Hematopoietic multipotent progenitor cell treated with erythropoietin and hydrocortisone succinate and interleukin-3 and kit ligand, for 4 days (in vitro differentiated cells): Measurements from ENCODE around the gene DCLK3.
A peak's percentile ranks its signal among the peaks of the same experiment; 100 is the strongest.

Experiments
- DNase-seq: peaks from one replicate; pipeline ENCODE4 v3.0.0-alpha.2; 2015

Gene DCLK3

DNA sequence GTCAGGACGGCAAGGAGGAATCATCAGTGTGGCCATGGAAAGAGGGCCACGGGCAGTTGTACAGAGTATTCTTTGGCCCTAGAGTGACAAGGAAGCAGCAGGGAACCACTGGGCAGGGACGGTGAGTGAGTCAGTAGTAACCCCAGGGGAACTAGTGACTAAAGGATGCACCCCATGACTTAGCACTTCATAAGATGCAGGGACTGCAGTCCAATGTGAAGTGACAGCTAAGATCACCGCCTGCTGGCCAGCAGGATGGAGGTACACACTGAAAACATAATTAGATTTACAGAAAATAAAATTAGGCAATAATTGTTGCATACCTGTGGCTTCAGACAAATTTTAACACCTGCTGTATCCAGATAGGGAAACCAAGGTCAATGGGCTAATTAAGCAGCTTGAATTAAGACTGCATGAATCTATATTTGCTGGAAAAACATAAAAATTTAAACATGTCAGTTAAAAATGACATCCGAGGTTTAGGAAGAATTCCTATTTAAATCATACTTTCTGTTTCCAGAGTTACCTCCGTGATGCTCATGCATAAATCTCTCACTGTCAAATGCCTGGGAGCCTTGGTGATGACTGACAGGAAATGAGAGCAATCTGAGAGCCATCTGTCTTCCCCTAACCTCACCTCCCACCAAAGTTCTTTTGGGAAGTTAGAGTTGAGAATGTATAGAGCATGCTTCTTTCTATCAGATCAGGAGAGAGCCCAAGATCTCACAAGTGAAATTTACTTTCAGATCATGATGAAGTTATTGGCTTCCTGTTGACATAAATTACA, 56.5 kb downstream of the DCLK3 start:
- peak; percentile 69 for DNase-seq

GRCh38 chr3:36705015-36705414, 59.3 kb downstream of the DCLK3 start:
- no peak for DNase-seq

- DNase-seq: no peak
Measured at GRCh38 chr3:36704280-36704679, 60.1 kb downstream of the DCLK3 start.

- no peak for DNase-seq
Measured at GRCh38 chr3:36701249-36701572, 63.1 kb downstream of the DCLK3 start.

DNA sequence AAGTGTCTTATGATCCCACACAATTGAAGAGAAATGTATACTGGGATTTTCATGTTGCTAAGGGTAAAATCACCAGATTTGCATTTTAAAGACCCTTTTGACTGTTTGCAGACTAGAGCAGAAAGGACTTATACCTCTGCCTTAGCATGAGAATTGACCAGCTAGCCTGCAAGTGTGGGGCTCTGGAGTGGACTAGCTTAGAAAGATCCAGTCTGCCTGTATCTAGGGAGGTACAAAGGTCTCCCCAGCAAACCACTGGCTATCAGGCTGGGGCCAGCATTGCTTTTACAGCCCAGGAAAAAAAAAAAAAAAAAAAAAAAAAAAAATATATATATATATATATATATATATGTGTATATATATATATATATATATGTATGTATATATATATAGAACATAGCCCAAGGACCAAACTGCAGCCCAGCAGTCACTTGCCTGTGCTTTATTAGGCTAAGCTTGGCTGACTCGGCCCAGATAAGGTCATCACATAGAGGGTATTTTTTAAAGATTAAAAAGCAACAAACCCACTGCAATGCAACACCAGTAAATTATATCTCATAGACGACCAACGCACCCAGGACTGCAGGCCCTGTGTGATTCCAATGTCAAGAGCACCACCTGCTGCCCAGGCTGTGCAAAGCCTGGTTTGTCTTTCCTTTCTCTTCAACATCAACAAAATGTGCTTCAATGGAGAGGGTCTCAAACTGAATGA, 63.7 kb downstream of the DCLK3 start:
- DNase-seq: peak; percentile 86

GRCh38 chr3:36698314-36698713, 66.0 kb downstream of the DCLK3 start:
- DNase-seq: no peak

GRCh38 chr3:36697229-36698001, 66.9 kb downstream of the DCLK3 start:
- no peak for DNase-seq

DNA sequence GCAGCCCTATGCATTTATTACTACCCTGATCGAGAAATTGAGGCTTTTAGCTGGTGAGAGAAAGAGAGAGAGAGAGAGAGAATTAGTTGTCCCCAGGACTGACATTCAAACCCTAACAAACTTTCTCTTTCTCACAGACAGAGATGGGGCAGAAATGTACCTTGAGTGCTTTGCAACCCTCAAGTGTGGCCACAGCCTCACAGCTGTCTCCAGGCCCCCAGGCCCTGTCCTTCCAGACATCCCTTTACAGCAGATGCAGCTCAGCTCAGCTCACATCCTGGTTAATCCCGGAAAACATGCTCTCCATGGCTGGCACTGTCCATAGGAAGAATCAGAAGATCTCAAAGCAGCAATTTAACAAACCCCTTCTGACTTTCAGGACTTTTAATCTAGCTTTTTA, 67.6 kb downstream of the DCLK3 start:
- no peak for DNase-seq

DNA sequence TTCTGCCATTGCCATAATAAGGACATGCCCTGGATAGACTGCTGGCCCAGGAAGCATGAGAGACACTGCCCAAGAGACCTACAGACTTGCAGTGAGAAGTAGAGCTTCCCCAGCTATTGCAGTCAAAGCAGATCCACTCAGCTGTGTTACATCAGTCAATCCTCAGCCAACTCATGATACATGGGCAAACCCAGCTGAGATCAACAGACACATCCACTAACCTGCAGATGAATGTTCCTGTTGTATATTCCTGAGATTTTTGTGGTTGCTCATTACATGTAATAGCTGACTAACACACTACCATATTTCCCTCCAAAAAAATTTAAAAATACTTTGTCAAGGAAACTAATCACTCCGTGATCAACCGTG, 68.6 kb downstream of the DCLK3 start:
- no peak for DNase-seq

DNA sequence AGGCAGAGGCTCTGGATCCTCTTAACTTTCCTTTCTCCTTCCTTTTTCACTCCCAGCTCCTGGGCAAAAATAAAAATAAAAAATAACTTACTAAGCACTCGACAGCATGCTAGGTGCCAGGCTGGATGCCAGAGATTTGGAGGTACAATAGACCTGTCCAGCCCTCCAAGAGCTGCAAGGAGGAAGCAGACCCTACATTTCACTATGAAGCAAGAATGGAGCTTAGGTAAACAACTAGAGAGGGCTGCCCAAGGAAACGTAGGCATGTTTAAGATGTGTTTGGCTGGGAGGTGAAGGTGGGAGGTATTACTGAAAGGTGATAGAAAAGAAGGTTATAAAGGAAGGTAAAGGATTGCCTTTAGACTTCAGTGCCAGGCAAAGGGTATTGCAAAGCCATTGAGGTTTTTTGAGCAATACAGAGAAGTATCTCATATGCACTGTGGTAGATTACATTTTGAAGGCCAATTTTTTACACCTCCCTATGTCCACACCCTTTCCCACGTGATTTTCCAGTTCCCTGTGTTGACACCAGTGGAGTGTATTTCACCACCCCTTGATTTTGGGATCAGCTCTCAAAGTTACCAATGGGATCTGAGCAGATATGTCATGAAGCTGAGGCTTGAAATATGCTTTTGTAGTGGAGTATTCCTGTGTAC, 69.1 kb downstream of the DCLK3 start:
- no peak for DNase-seq

DNA sequence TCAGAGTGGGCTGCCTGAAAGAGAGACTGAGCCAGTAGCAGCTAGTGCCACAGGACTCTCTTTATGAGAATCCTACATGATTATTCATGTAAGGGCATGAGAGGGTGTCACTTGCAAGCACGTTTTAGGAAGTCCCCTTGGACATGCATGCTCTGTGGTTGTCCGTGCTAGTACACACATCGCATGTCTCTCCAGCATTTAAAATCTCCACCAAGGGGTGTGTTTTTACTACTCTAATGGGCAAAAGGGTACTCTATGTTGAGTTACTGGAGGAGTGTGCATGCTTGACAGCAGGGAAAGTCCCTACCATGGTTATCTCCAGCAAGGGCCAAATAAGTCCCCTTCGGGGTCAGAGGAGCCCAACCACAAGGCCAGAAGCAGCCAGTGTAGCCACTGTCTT, 70.7 kb downstream of the DCLK3 start:
- no peak for DNase-seq

DNA sequence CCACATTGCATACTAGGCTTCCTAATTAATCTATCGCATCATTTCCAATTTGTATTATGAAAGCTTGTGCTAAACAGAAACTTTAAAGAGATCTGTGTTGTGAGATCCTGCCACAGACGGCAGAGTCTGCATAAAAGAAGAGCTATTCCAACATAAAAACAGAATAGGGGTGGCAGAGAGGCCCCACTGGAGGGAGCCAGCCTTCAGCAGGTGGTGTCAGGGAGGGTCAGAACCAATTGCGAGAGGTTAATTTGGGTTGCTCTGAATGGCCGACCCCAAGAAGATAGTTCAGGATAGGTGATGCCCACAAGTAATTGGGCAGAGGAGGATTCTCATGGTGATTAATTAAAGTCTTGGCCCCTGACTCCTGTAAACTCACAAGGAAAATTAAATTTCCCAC, 74.8 kb downstream of the DCLK3 start:
- DNase-seq: no peak

DNA sequence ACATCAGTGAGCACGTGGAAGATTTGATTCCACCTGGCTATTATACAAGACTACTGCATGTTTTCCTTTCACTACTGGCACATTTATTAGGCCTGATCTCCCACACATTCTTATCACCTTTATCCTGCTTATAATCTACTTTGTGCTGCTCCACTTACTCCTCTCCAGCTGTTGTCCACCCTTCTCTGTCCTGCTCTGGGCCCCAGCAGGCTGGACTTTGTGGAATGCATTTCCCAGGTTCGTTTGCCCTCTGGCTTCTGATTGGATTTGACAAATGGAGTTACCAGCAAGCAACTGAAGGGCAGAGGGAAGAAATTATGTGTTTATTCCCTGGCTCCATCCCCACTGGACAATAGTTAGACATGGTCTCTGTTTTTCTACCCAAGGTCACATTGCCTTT, 75.5 kb downstream of the DCLK3 start:
- no peak for DNase-seq

GRCh38 chr3:36686516-36686915, 77.8 kb downstream of the DCLK3 start:
- no peak for DNase-seq

- peak; percentile 39 for DNase-seq
Measured at GRCh38 chr3:36681867-36682266, 82.5 kb downstream of the DCLK3 start.

DNA sequence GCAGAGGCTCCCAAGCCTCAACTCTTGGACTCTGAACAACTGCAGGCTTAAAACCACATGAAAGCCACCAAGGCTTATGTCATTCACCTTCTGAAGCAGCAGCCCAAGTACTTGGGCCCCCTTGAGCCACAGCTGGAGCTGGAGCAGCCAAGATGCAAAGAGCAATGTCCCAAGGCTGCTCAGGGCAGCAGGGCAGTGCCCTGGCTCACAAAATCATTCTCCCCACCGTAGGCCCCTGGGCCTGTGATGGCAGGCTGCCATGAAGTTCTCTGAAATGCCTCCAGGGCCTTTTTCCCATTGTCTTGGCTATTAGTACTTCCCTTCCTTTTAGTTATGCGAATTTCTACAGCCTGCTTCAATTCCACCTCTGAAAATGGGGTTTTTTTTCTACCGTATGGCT, 83.4 kb downstream of the DCLK3 start:
- no peak for DNase-seq

GRCh38 chr3:36679384-36680200, 84.8 kb downstream of the DCLK3 start:
- DNase-seq: no peak

DNA sequence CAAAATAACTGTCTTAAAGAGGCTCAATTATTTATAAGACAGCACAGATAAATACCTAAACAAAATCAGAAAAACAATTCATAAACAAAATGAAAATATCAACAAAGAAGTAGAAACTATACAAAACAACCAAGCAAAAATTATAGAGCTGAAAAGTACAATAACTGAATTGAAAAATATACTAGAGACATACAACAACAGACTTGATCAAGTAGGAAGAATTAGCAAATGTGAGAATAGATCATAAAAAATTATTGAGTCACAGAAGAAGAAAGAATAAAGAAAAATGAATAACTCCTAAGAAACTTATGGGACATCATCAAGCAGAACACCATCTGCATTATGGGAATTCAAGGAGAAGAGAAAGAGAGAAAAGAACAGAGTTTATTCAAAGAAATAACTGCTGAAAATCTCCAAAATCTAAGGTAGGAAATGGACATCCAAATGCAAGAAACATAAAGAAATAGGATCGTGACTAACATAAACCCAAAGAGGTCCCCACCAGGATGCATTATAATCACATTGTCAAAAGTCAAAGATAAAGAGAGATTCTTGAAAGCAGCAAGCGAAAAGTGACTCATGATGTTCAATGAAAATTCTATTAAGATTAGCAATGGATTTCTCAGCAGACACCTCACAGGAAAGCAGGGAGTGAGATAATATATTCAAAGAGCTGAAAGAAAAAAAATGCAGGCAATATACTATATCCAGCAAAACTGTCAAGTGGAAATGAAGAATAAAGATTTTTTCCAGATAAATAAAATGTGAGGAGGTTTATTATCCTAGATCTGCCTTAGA, 85.9 kb downstream of the DCLK3 start:
- DNase-seq: no peak

DNA sequence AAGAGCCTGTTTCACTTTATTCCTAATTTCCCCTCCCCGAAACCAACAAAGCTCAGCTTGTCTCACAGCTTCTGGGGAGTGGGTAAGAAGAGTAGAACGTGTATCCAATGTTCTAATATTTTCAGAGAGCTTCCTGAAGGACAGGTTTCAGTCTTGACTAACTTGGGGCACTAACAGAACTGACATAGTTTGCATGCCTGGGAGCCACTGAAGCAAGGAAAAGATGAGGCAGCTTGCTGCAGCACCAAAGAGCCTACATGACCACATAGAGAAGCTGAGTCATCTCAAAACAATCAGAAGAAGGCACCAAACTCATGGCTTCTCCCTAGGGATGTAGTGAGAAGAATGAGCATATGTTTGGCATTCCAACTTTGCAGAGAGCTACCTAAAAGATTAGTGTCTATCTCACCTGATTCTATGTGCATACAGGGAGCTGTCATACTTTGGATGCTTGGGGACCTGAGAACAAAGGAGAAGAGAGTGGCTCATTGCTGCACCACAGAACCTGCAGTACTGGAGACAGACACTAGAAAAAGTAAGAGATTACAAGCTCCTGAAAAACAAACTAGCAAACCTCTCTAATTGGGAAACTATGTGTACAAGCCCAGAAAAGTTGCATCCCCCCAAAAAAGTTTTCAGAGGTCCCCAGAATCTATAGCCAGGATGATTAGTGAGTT, 86.9 kb downstream of the DCLK3 start:
- no peak for DNase-seq

- no peak for DNase-seq
Measured at GRCh38 chr3:36674816-36675215, 89.5 kb downstream of the DCLK3 start.

DNA sequence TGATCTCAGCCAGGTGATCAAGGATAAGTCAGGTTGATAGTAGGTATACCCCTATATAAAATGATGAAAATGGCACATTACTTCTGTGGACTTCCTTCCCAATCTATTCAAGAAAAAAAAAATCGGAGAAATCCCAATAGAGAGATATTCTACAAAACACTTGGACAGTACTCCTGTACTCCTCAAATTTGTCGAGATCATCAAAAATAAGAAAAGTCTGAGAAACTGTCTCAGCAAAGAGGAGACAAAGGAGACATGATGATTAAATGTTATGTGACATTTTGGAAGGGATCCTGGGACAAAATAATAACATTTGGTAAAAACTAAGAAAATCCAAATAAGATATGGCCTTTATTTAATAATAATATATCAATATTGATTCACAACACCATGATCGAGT, 94.6 kb downstream of the DCLK3 start:
- DNase-seq: no peak
